T-helper 1 cell treated with Interleukin-12 subunit alpha and Interleukin-12 subunit beta and Interleukin-4 antibody, amounts not matched to agents 30 ng/mL and 1 ng/mL, for 36 hours (primary cell): ENCODE data around the gene ARMC10. TPM values are rescaled to one million over a fixed set of nuclear protein-coding genes. Genes with fewer than 3 reads are reported as not detected.
"Not testable (repeated sequence)": the region's sequence is repeated elsewhere in the genome, so short reads cannot be mapped to it uniquely, and the experiment has no call there.

ENCODE experiments used
- intact Hi-C: fragments of 100-400 bp; cut with micrococcal nuclease; formaldehyde crosslinking; loops from one replicate; pipeline ENCODE4 v1.15.1; 2024
- total RNA-seq: library from RNA; stranded (reverse); gene quantifications from 2 replicates; pipeline ENCODE4 v1.2.3, GENCODE V29; 2022

Gene ARMC10
- total RNA-seq: 33.2 and 35.2 TPM in 2 replicates

- intact Hi-C loops: loop anchor here (1.0 kb wide), 6 partner anchors 9 to 326 kb away; partner anchors contain the start of genes DNAJC2, FAM185A and PMPCB
These were observed at the start of gene ARMC10, which contains the start of gene FBXL13 for GRCh38 chr7:103074519-103075336. Gene ARMC10 (plus strand): TSS chr7:103075140. CDS start chr7:103075273, 133 bp downstream. Gene FBXL13 (minus strand): TSS chr7:103074796.

GRCh38 chr7:103025341-103025740 is 49.6 kb upstream of the ARMC10 start:
- intact Hi-C loops: no loop called here

DNA sequence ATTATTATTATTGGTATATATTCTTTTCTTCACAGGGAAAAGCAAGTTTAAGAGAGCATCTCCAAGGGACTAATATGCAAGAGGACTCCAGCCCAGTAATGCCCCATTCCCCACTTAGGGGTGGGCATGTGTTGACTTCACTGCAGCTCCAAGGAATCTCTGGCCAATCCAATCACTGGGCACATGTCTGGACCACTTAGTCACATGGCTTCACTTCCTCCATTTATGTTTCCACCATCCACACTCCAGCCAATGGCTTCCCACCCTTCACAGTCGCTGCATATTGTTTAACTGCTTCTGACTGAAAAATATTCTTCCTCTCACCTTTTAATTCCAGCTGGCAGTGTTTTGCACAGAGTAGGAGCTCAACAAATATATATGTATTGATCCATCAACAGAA is 43.9 kb upstream of the ARMC10 start:
- intact Hi-C loops: no loop called here

- intact Hi-C loops: no loop called here
These were observed 43.2 kb upstream of the ARMC10 start for GRCh38 chr7:103031781-103032180.

DNA sequence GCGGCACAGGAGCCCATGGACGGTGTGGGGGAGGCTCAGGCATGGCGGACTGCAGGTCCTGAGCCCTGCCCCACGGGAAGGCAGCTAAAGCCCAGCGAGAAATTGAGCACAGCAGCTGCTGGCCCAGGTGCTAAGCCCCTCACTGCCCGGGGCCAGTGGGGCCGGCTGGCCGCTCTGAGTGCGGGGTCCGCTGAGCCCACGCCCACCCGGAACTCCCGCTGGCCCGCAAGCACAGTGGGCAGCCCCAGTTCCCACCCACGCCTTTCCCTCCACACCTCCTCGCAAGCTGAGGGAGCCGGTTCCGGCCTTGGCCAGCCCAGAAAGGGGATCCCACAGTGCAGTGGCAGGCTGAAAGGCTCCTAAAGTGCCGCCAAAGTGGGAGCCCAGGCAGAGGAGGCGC is 40.6 kb upstream of the ARMC10 start:
- intact Hi-C loops: not testable (repeated sequence)

DNA sequence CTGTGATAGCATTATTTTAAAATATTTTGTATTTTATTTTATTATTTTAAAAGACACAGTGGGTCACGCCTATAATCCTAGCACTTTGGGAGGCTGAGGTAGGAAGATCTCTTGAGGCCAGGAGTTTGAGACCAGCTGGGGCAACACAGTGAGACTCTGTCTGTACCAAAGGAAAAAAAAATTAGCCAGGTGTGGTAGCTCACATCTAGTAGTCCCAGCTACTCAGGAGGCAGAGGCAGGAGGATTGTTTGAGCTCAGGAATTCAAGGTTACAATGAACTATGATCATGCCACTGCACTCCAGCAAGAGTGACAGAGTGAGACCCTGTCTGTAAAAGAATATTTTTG is 37.5 kb upstream of the ARMC10 start:
- intact Hi-C loops: no loop called here

GRCh38 chr7:103037823-103038739 is 36.9 kb upstream of the ARMC10 start:
- intact Hi-C loops: not testable (repeated sequence)

GRCh38 chr7:103041815-103042214 is 33.1 kb upstream of the ARMC10 start:
- intact Hi-C loops: not testable (repeated sequence)

DNA sequence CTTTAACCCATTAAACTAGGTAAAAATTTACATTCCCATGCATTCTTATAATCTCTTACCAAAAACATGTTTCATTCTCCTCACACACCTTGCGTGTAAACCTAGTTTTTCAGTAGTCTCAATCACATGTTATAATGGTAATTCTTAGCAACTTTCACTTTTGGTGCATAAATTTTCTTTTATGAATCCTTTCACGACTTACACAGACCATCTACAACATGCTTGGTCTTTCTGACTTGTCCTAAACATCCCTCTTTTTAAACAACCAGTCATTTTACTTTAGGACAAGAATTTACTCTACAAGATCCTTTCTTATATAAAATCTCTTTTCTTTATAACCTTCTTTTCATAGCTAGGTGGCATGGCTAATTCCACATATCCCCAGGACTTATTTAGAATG is 26.1 kb upstream of the ARMC10 start:
- intact Hi-C loops: no loop called here

- intact Hi-C loops: no loop called here
These were observed 23.4 kb upstream of the ARMC10 start for GRCh38 chr7:103051519-103051918.

GRCh38 chr7:103056006-103056405 is 18.9 kb upstream of the ARMC10 start:
- intact Hi-C loops: not testable (repeated sequence)

- intact Hi-C loops: no loop called here
These were observed 16.8 kb upstream of the ARMC10 start for GRCh38 chr7:103058122-103058521.

DNA sequence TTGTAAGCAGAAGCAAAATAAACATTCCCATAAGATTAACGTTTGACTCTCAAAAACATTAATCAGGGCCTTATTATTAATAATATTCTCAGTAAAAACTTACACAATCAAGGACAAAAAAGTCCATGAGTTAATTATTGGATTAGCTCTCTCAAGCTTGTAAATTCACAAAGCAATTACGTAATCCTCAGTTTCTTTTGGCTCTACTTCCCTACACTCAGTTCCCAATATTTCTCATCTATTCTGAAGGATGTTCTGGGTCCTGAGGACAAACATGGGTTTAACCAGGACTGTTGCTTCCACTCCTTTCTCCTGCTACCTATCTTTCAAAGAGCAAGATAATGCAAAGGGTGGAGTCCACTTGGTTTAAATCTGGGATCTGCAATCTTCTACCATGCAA is 15.5 kb upstream of the ARMC10 start:
- intact Hi-C loops: no loop called here

DNA sequence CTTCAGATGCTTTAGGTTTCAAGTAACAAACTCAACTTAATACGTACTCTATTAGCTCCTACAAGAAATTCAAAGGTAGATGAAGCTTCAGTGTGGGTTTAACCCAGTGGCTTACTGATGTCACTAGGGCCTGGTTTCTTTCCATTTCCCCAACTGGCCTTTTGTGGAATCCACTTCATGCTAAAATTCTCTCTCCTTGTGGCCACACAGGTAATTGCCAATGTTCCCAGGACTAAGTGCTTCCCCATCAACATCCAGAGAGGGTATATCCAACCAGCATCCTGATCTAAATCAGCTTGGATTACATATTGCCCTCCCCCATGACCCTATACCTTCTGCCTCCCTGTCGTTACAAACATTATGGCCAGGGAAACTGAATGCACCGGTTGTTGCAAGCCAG is 11.0 kb upstream of the ARMC10 start:
- intact Hi-C loops: no loop called here

DNA sequence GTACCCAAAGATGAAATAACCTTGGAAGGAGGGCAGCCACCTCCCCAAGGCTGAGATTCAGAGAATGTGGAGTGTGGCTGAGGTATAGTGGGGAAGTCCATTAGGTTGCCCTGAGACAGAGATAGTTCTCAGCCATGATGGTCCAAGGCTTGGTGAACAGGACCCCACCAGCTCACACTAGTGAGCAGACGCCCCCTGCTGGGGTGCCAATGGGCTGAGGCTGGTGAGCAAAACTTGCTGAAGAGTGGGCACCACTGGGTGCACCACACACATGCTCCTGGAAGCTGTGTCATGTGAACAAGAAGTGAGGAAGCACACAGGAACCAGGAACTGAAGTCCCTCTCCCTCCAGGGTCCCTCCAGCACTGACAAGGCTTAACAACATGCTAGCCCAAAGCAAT is 9.3 kb upstream of the ARMC10 start:
- intact Hi-C loops: loop anchor here (1.0 kb wide), 1 partner anchor 9 kb away; the partner anchor contains the start of gene FBXL13

DNA sequence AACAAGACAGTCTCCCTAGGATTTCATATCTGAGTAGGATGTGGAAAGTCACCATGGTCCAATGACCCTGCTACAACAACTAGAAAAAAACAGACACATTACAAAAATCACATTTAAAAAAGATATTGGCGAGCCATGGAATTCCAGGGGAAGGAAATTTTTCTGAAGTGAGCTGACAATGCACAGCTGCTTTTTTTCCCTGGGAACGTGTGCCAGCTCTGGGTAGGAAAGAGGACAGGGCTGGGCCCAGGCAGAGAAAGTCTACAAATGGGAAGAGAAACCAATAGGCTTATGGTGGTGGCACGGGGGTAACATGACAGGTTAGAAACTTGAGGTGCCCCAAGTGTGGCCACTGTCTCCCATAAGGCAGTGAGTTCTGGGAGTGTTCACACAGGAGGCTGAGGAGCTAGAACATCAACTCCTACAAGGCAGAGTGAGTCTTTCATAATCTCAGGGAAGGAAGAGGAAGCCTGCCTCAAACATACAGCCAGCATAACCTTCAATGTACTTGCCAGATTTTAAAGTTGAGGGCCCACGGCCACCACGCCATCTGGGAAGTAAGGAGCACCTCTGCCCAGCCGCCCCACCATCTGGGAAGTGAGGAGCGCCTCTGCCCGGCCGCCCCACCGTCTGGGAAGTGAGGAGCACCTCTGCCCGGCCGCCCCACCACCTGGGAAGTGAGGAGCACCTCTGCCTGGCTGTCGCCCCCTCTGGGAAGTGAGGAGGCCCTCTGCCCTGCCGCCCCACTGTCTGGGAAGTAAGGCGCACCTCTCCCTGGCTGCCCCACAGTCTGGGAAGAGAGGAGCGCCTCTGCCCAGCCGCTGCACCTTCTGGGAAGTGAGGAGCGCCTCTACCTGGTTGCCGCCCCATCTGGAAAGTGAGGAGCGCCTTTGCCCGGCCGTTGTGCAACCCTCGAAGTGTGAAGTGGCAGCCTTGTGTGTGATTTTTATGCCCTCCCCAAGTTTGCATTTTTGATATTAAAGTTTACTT is 6.2 kb upstream of the ARMC10 start:
- intact Hi-C loops: no loop called here

DNA sequence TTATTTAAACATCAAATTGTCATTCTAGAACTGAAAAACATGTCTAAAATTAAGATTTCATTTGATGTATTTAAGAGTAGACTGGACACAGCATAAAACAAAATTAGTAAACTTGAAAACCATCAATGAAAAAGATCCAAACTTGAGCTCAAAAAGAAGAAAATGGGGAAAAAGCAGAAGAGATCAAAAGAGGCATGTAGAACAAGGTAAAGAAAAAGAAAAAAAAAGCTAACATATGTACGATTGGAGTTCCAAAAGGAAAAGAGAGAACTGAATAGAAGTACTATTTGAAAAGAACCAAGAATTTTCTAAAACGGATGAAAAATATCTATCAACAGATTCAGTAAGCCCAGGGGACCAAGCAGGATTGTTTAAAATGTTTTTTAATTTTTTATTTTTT is 3.9 kb upstream of the ARMC10 start:
- intact Hi-C loops: no loop called here

DNA sequence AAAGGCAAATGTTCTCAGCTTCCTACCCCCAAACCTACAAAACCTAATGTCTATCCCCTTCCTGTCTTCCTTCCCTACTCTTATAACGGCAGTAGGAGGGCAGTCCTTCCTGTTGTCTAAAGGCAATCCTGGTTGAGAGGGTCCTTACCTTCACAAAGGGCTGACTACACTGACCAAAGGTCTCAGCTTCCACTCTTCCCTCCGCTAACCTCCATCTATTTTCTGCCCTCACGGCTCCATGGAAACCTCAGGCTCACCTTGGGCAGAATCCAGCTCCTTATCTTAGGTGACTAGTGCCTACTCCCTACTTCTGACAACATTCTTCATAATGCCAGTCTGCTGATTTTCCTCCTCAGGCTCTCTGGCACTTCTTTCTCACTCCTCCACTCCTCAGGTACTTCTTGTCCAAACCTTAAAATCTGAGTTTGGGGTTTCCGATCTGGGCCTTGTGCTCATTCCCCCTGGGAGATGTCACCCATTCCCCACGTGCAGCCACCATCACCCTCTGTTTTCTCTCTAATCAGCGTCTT is 886 bp upstream of the ARMC10 start:
- intact Hi-C loops: loop anchor here (1.0 kb wide), 3 partner anchors 9 to 326 kb away; partner anchors contain the start of gene FAM185A

GRCh38 chr7:103075337-103075918 is 488 bp downstream of the ARMC10 start:
- intact Hi-C loops: loop anchor here (1.0 kb wide), 3 partner anchors 73 to 269 kb away; partner anchors contain the start of genes DNAJC2 and PMPCB

DNA sequence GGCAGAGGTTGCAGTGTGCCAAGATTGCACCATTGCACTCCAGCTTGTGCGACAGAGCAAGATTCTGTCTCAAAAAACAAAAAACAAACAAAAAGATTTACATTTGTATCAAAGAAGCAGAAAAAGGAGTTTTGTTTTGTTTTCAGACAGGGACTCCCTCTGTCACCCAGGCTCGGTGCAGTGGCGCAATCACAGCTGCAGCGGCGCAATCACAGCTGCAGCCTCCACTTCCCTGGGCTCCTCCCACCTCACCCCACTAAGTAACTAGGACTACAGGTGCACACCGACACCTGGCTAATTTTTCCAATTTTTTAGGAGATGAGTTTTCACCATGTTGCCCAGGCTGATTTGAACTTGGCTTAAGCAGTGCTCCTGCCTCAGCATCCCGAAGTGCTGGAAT is 1.8 kb downstream of the ARMC10 start:
- intact Hi-C loops: no loop called here
